HT-29 (cell line): Measurements from ENCODE around the gene DDRGK1. TPM values are rescaled to one million over a fixed set of nuclear protein-coding genes. Genes with fewer than 3 reads are reported as not detected.
"Not testable (repeated sequence)": the region's sequence is repeated elsewhere in the genome, so short reads cannot be mapped to it uniquely, and the experiment has no call there.

Experiments
- DNase-seq: peaks from one replicate; pipeline ENCODE4 v3.0.0-alpha.2; 2015; ENCODE audit warnings: low spot score
- total RNA-seq: library from RNA; depleted of rRNA; stranded (reverse); fragments of >200 nt; shearing (Covaris generic); gene quantifications from 2 replicates; pipeline ENCODE4 v1.2.3, GENCODE V29; 2014

The DDRGK1 gene
- total RNA-seq, 1 experiment from 2014 or later: 55.5 TPM

DNA sequence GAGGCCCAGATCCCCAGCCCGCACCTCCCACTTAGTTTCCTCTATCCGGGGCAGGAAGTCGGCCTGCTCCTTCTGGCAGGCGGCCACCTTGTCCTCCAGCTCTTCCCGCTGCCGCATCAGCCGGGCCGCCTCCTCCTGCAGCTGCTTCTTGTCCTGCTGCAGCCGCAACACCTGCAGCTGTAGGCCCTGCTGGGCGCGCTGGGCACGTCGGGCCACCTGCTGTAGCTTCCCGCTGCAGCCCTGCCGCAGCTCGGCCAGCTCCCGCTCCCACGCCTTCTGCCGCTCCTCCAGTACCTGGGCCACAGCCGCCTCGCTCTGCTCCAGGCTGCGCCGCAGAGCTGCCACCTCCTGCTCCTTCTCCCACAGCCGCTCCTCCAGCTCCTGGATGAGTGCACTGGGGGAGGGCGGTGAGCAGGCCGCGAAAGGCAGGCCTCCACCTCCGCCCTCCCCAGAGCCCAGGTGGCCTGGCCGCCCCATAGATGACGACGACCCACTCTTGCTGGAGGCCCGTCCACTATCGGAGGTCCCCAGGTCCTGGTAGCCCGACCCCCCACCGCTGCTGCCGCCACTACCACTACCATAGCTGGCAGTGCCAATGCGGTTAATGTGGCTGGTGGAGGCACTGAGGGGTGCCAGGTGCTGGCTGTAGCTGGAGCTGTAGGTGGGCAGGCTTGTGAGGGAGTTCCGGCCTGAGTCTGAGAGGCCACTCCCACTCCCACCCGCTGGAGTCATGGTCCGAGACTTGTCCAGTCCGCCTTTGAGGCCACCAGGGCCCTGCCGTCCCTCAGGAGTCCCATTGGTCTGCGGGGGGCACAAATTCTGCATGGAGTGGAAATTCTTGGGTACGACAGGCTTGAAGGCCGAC, 38.8 kb downstream of the DDRGK1 start:
- peak; percentile 58 for DNase-seq

DNA sequence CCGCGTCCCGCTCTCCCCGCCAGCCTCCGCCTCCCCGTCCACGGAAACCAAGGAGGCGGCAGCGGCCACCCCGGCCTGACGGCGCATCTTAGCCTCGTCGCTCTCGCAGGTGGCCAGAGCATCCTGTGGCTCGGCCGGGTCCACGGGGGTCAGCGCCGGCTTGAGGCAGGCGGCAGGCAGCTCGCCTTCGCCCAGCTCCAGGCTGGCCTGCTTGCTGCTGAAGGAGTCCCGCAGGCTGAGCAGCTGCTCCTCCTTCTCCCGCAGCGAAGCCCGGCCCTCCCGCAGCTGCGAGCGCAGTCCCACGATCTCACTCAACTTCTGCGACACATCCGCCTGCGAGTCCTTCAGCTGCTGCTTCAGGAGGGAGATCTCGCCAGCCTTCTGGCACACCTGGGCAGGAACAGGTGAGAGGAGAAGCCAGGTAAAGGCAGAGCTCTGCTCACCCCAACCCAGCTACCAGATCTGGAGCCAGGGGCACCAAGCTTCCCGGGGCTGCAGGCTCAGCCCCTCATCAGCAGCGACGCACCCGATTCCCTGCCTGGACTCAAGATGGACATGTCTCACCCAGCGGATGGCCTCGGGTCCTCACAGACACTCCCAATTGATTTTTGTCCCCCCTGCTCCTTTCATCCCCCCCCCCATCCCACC, 39.6 kb downstream of the DDRGK1 start:
- no peak for DNase-seq

GRCh38 chr20:3164043-3164762, 40.3 kb downstream of the DDRGK1 start:
- no peak for DNase-seq

GRCh38 chr20:3163099-3164042, 41.1 kb downstream of the DDRGK1 start:
- DNase-seq: no peak

- DNase-seq: no peak
These were observed 42.3 kb downstream of the DDRGK1 start for GRCh38 chr20:3162080-3162611.

- DNase-seq: no peak
These were observed 43.0 kb downstream of the DDRGK1 start for GRCh38 chr20:3161316-3162079.

DNA sequence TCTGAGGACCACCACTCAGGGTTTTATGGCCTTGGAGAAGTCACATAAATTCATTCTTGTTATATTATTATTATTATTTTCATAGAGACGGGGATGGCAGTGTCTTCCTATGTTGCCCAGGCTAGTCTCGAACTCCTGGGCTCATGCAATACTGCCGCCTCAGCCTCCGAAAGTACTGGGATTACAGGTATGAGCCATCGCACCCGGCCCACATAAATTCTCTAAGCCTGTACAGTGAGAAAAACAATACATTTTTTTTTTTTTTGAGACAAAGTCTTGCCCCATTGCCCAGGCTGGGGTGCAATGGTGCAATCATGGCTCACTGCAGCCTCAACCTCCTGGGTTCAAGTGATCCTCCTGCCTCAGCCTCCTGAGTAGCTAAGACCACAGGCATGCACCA, 44.1 kb downstream of the DDRGK1 start:
- DNase-seq: no peak

GRCh38 chr20:3158968-3159431, 45.5 kb downstream of the DDRGK1 start:
- DNase-seq: peak; percentile 24

DNA sequence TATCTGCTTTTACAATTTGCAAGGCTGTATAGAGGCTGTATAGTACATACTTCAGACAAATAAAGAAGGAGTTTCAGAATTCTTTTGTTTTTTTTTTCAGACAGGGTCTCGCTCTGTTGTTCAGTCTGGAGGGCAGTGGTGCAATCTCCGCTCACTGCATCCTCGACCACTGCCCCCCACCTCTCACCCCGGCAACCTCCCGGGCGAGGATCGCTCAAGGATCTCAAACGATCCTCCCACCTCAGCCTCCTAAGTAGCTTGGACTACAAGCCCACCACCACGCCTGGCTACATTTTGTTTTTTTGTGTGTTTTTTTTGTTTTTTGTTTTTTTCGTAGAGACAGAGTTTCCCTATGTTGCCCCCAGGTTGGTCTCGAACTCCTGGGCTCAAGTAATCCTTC, 46.7 kb downstream of the DDRGK1 start:
- DNase-seq: no peak

- no peak for DNase-seq
These were observed 47.5 kb downstream of the DDRGK1 start for GRCh38 chr20:3156811-3157619.

DNA sequence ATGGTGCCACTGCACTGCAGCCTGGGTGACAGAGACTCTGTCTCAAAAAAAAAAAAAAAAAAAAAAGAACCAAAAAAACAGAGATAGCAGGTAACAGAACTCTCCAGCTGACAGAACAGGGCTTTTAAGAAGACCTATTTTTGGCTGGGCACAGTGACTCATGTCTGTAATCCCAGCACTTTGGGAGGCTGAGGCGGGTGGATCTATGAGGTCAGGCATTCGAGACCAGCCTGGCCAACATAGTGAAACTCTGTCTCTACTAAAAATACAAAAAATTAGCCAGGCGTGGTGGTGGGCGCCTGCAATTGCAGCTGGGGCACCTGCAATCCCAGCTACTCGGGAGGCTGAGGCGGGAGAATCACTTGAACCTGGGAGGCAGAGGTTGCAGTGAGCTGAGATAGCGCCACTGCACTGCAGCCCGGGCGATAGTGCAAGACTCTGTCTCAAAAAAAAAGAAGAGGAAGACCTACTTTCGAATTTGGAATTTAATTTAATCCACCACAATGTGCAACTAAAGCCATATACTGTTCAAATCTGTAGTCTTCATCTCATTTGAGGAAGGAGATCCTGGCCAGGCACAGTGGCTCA, 52.3 kb downstream of the DDRGK1 start:
- not testable (repeated sequence) for DNase-seq

GRCh38 chr20:3150908-3151307, 53.6 kb downstream of the DDRGK1 start:
- no peak for DNase-seq

DNA sequence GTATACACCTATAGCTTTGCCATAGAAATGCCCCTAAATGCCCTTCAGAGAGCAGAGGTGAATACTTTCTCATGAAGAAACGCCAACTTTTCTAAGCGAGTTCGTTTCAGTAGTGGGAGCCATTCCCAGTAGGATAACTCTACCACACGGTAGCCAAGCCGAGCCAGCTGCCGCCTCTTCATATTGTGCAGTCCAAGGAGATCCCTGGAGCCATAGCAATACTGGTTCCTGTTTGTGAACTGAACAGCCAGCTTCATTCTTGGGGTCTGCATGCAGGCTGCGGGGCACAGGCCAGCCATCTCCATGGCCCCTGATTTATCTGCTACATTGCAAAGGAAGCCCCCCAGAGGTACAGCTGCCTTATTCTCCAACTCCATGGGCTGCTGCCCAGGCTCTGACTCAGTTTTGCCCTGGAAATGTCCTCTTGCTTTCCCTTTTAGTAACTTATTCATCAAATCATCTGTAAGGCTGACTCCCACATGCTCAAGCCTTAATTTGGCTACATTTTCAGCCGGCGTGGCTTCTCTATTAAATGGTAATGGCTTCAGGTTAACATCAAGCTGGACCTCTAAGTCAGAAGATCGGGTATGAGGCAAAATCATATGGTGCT, 57.6 kb downstream of the DDRGK1 start:
- no peak for DNase-seq

DNA sequence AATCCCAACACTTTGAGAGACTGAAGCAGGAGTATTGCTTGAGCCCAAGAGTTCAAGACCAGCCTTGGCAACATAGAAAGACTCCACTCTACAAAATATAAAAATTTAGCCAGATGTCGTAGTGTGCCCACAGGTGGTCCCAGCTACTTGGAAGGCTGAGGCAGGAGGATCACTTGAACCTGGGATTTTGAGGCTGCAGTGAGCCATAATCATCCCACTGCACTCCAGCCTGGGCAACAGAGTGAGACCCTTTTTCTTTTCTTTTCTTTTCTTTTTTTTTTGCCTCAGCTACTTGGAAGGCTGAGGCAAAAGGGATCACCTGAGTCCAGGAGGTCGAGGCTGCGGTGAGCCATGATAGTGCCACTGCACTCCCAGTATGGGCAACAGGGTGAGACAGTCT, 62.7 kb downstream of the DDRGK1 start:
- DNase-seq: no peak
